Posterior cingulate gyrus (tissue), 11 donors: ENCODE data around the gene TMEM11.
"Not testable (repeated sequence)": the region's sequence is repeated elsewhere in the genome, so short reads cannot be mapped to it uniquely, and the experiment has no call there.

Experiments
- DNase-seq, 10 donors: peaks; one replicate each; pipeline versions ENCODE4 v3.0.0 to v3.0.0-alpha.2; 2020 to 2021; ENCODE audit warnings: mixed read lengths in 3 of 10
- intact Hi-C: fragments of 100-400 bp; cut with DNase I; formaldehyde crosslinking; loops from one replicate; pipeline ENCODE4 v1.15.1; 2023

The TMEM11 gene

DNA sequence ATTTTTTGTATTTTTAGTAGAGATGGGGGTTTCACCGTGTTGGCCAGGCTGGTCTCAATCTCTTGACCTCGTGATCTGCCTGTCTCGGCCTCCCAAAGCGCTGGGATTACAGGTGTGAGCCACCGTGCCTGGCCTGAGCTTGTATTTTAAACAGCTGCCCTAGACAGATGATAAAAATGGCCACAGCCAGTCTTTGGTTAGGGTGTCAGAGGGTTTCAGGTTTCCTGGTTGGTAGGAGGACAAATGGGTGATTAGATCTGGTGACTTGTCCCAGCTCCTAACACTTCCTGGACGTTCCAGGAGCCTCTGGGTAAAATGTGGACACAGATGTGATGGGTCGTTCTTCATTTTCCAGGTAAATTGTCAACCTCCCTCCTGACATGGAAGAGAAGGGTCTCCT is 21.5 kb downstream of the TMEM11 start:
- DNase-seq, intact Hi-C loops: not testable (repeated sequence)

DNA sequence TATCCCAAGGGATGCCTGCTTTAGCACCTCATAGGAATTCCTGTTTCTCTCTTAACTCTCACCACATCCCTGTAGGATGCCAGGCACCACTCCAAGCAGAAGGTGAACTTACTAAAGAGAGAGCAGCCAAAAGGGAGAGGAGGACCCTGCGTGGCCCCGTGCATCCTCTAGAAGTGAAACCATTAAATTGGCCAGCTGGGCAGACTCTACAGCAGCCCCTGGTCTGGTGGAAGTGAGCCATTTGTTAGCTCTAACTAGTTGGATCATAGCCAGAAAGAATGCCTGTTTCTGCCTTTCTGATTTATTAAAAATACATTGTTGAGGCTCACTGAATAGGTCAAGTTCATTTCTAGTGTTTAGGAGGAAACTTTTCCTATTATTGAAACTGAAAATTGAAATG is 22.3 kb downstream of the TMEM11 start:
- intact Hi-C loops, result no loop called here
- DNase-seq, result no peak

DNA sequence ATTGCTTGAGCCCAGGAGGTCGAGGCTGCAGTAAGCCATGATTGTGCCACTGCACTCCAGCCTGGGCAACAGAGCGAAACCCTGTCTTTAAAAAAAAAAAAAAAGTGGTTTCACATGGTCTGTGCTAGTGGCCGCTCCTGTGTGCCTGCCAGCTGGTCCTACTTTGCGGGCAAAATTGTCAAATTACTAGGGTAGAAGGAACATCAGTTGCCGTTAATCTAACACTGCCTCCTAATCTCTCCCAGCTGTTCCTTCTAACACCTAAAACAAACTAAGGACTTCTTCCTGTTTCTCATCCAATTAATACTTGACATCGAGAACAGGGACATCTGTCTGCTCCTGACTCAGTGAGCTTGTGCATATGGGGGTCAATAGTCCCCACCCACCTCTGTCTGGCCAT is 23.9 kb downstream of the TMEM11 start:
- intact Hi-C loops, result no loop called here
- no peak for DNase-seq

DNA sequence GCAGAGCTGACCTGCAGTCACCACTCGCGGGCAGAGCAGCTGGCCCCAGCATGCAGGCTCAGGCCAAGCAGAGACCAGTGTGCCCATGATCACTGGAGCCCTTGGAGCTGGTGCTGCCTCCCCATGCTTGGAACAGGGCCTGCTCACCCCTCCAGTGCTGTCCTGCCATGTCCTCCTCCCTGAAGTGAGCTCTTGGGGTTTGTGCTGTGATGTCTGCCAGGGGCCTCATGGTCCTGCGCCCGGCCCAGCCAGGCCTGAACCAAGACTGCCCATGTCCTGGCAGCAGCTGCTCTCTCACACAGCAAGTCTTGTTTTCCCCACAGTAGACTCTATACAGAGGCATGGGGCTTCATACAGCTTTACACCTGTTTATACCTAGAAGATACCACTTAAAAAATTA is 24.6 kb downstream of the TMEM11 start:
- intact Hi-C loops, result no loop called here

DNA sequence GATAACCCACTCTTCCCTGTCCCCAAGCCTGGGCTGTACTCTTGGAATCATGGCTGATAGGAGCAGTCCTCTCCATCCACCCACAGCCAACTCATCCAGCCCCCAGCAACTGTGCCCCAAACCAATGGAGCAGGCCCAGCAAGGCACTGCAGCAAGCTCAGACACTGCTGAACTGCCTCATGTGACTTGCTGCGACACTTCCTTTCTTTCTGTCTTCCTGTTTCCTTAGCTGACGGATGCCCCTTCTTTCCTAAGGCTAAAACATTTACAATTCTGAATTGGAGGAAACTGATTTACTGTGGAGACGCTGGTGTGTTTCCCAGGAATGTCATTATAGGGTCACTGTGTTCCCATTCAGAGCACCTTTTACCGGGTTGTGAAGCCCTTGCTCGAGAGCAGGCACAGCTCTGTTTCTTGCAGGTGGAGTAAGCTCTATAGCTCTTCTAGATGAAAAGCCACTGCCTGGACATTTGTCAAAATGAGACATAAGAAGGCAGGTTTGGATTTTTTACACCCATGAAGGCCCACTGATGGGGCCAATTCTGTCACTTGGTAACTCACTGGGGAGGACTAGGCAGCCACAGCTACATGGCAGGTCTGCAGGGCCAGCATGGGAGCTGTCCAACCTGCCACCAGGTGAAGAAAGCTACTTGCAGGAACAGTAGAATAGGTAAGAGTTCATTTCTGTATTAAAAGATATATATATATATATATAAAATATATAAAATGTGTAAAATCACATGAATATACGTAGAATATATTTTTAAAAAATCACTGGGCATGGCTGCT is 27.4 kb downstream of the TMEM11 start:
- peak in 1 of 10 donors; percentile 8 for DNase-seq
- intact Hi-C loops, result no loop called here

More for the DNA sequence above, 24.6 kb downstream of the TMEM11 start:
- DNase-seq, result no peak

DNA sequence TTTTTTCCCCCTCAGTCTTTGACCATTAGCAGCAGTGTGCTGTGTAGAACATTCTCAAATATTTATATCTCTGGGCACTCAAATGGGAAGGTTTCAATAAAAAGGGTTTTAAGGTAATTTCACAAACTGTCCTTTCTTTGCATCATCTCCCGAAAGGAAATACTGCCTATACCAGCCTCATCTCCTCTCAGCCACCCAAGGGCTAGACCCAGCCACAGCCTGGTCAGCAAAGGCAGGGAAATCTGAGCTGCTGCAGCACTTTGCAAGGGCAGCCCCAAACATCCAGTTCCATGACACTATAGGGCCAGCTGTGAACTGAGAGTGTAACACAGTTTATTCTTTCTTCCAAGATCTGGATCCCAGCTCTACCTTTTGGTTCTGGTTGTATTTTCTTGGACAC is 28.9 kb downstream of the TMEM11 start:
- intact Hi-C loops, result no loop called here

DNA sequence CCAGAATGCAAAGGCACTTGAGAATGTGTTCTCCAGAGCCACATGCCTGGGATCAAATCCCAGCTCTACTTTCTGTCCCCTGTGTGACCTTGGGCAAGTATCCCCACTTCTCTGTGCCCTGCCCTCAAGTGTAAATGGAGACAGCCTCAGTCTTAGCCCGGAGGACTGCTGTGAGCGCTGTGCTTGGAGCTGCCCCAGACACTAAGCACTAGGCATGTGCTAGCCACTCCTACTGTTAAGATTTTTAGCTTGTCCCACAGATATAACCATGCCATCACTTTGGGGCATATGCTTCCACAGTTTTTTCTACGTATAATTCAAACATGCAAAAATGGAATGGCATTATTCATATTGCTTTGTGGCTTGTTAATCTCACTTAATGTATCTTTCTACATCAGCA is 29.4 kb downstream of the TMEM11 start:
- peak in 1 of 10 donors; percentile 3 for DNase-seq
- intact Hi-C loops, result no loop called here

More for the DNA sequence above, 28.9 kb downstream of the TMEM11 start:
- peak in 1 of 10 donors; percentile 22 for DNase-seq

DNA sequence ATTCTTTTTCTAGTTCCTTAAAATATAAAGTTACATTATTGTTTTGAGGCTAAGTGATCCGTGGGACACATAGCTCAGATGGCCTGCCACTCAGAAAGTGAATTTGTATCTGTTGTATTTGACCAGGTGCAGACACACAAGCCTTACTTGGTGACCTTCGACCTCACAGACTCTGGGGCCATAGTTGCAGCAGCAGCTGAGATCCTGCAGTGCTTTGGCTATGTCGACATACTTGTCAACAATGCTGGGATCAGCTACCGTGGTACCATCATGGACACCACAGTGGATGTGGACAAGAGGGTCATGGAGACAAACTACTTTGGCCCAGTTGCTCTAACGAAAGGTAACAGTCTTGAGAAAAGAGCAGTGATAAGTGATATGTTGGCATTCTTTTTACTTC is 30.5 kb downstream of the TMEM11 start:
- no peak for DNase-seq
- intact Hi-C loops, result no loop called here

DNA sequence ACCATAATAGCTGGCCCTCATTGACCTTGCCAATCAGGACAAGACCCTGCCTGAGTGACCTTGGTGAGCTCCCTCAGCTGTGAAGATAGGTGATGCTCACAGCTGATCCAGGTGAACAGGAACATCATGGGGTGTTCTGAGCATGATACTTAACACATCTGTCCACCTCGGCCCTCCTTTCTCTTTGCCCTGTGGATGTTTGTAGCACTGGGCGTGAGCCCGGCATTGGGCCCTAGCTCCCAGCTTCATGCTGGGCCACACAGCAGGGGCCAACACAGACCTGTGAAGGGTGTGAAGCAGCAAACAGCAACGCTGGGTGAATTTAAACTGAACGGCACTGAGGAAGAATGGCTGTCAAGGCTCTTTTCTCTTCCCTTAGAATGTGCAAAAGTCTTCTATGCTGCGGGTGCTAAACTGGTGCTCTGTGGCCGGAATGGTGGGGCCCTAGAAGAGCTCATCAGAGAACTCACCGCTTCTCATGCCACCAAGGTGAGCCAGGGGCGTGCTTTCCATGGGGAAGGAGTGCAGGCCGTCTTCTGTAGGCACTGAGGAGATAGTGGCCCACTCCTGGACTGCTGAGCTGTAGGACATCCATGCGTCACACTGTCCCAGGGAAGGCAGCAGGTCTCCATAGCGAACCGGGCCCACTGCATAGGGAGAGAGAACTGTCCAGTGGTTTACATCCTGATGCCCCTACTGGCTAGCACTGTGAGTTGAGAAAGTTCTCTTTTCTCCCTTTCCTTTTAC is 35.9 kb downstream of the TMEM11 start:
- no peak for DNase-seq

DNA sequence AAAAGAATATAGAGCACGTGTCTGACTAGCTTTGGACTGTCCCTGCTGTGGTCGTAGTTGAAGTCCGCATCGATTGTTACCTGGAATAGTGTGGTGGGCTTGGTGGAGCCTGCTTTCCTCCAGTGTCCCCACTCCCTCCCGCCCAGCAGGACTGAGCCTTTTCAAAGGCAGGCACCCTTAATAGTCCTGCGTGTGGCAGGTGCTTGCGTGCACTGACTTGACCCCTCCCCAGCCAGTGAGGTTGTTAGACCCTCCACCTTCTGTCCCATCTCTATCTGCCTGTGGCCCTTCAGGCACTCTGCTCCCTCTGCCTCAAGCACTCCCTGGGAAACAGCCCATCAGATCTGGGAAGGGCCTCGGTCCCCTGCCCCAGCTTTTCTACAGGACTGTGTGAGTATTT is 36.6 kb downstream of the TMEM11 start:
- intact Hi-C loops, result no loop called here
- no peak for DNase-seq

More for the DNA sequence above, 35.9 kb downstream of the TMEM11 start:
- intact Hi-C loops, result no loop called here

DNA sequence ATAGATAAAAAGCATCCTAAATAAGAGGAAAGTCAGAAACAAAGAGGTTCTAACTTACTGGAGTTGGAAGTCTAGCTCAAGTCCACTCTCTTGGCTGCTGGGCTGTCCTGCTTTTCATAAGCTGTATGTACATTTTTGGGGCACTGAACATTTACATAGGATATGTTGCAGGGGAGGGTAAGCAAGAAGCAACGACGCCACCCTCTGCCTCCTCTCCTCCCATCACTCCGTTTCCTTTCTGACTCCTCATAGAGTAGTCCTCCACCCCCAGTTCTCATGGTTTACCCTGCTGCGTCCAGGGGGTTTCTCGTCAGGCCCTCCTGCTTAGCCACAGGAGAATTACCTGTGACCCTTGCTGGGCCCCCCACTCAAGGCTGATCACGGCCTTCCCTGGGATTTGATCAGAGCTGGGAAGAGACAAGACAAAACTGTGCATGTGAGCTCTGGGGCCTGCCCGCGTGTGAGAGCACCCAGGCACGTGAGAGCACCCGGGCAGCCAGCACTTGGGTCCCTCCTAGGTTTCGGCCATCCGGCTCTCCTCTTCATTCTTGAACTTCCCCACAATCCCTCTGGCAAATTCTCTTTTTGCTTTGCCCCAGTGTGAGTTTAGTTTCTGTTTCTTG is 37.1 kb downstream of the TMEM11 start:
- intact Hi-C loops, result no loop called here
- DNase-seq, result no peak

DNA sequence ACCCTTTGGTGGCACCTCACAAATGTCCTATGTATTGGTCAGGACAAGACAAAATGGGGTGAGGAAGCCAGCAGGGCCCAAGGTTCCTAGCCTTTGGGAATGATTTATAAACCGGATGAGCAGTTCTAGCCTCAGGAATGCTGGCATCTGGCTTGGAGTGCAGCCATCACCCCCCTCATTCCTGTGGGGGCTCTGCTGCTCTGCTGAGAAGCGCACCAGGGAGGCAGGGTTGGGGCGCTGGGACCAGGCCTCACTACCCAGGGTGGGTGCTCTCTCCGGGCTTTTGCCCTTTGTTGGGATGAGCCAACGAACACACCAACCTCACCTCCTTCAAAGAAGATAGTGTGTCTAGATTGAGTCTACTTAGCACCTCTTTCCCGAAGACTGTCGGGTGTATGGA is 39.2 kb downstream of the TMEM11 start:
- no peak for DNase-seq
- intact Hi-C loops, result no loop called here

DNA sequence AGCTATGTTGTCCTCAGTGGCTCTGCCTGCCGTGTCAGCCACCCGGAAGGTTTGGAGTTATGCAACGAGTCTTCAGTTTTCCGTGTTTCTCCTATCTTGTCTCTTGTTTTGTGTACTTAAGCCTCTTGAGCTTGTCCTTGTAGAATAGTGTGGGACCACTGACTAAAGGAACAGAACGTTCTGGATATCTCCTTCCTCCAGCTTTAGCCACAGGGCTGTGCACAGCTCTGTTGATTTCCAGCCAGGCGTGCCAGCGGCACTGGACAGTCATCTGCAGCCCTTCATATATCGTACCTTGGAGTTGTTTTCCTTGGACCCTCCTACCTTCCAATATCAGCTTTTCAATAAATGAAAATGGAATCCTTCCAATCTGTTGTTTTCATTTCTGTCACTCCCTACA is 39.8 kb downstream of the TMEM11 start:
- intact Hi-C loops, result no loop called here
- no peak for DNase-seq

DNA sequence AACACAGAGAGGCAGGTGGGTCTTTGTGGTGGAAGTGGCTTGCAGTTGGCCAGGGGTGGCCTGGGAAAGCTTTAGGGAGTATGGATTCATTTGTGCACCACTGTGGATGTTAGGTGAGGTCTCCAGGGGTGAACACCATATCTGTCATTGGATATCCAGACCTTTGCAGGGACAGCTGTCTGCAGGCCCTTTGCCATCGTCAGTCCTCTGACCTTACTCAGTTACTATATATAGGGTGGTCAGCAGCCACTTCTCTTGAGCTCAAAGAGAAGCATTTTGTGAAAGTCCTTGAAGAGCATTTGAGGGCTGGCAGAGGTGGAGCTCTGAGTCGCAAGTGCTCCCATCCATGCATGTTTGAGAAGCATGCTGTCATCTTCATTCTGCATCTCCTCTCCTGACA is 40.4 kb downstream of the TMEM11 start:
- DNase-seq, result no peak
- intact Hi-C loops, result no loop called here

DNA sequence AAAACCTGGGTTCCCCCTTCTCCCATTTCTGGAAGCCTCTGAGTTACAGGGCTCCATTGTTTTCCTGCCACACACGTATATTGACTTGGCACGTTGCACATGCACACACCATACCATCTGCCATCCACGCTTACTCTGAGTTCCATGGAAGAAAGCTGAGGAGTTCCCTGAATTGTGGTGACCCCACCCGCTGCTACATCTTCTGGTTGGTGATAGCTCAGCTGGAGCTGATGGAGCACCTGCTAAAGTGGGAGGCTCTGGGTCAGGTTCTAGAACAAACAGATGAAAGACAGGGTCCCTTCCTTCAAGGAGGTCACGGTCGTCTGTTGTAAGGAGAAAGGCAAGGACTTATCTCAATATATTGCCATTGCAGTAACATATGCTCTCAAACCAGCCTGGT is 41.1 kb downstream of the TMEM11 start:
- DNase-seq, result no peak
- intact Hi-C loops, result no loop called here

DNA sequence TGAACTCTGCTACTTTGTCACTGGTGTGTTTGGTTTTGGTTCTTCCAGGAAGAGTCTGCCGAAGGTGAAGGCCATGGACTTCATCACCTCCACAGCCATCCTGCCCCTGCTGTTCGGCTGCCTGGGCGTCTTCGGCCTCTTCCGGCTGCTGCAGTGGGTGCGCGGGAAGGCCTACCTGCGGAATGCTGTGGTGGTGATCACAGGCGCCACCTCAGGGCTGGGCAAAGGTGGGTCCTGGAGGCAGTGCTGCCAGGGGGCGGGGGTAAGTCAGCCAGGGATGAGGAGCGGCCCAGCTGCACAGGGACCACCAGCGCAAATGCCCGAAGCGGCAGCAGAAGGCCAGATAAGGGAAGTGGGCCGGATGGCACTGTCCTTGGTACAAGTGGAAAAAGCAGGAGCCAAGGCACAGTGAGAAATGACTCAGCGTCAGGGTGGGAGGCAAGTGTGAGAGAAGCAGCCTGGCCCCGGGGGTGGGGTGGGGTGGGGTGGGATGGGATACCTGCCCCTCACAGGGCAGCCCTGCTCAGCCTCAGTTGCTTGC is 41.9 kb downstream of the TMEM11 start:
- no peak for DNase-seq
- intact Hi-C loops, result no loop called here

DNA sequence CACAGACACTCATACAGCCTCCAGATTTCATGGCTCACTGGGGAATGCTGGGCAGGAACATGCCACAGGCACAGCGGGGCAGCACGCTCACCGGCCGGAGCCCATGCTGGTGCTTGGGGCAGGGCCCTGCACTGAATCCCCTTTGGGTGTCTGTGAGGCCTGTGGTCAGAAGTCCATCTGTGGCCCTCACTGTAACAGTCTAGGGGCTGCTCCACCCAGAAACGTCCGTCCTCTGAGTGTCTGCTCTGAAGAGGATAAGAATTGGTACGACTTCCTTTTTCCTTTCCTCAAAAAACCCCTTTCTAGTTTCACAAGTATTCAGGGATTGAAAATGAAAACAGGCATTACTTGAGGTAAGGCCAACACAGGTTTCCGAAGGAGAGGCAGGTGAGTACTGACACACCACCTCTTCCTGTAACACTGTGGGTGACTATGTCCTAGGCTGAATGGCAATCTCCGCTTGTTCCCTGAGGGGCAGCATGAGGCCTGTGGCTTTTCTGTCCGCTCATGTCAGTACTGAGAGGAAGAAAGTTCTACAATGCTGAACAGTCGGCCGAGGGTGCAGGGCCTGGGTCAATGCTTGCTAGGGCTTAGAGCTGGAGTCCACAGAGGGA is 42.5 kb downstream of the TMEM11 start:
- intact Hi-C loops, result no loop called here

DNA sequence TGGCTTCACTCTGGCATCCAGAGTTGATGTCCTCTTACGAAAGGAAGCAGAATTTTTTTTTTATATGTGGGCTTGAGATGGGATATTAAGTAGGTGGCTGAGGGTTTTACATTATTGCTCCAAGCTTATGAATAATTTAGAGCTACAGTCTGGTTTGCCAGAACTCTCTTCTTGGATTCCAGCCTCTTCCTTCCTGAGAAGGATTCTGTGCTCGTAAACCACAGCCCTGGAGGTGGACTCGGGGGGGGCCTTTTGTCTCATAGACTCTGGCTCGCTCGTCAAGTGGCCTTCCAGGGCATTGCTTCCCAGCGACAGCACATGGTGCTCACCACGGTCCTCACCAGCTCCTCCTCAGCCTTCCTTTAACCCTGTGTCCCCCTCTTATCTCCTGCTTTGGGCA is 43.2 kb downstream of the TMEM11 start:
- no peak for DNase-seq
- intact Hi-C loops, result no loop called here

More for the DNA sequence above, 42.5 kb downstream of the TMEM11 start:
- no peak for DNase-seq

DNA sequence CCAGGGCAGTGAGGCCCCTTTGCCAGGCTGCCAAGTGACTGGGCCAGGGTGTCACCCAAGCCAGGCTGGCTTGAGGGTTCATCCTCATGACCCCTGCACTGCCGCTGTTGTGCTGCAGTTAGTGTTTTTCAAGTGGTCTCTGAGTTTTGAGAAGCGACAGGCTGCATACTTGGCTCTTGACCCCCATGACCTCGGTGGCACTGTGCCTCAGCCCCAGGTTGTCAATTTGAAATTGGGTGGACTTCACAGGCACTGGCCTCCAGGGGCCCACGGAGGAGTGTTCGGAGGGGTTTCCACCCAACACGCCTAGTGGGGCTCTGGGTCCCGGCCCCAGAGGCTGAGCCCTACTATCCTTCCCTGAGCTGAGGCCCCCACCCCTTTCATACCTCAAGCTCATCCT is 44.5 kb downstream of the TMEM11 start:
- intact Hi-C loops, result no loop called here
- DNase-seq, result no peak

DNA sequence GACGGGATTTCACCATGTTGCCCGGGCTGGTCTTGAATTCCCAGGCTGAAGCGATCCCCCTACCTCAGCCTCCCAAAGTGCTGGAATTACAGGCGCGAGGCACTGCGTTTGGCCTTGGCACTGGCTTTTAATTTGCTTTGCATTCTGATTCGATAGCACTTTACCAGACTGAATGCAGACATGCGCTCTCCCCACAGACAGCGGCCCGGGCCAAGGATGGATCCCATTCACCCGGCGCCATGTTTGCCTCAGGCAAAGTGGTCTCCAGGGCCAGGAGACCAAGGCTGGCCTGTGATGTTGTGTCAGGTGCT is 45.5 kb downstream of the TMEM11 start:
- DNase-seq, result no peak
- intact Hi-C loops, result no loop called here

DNA sequence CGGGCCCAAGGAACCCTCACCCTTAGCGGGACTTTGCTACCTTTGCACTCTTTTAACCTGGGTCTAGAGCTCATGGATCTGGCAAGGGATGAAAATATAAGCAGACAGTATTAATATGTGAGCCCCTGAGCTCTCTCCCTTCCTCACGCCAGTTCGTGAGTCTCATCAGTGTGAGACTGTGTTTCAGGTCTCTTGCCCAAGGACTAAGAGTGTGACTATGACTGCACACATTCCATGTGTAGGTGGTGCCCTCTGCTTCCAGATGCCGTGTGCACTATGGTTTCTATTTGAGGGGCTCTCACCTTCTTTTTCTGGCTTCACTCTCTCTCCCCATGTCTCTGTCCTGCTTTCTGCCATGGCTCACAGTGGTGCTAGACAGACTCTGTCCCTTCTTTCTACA is 46.7 kb downstream of the TMEM11 start:
- no peak for DNase-seq
- intact Hi-C loops, result no loop called here
